ENCODE results near the gene PRDM13.

PRDM13 gene

GRCh38 chr6:99608059-99608885 lies 1.6 kb downstream of the PRDM13 start:
- no peaks in the 10 kb centered on the region for H3K79me2 ChIP-seq (ENCODE audit: low read length)
- no peaks in the 10 kb centered on the region for H3K9me2 ChIP-seq (replicated peaks; ENCODE audit: insufficient read depth, low read length)
- peaks cover 6% of the 10 kb centered on the region for H3K4me1 ChIP-seq (ENCODE audit: low read length)
- H3K9ac ChIP-seq (ENCODE audit: low read length): no peak overlapping the region
- no peak overlapping the region for H3K4me2 ChIP-seq (ENCODE audit: low read depth, low read length)
- no peak overlapping the region for H2AFZ ChIP-seq (ENCODE audit: low read length)
- DNase-seq: no peak
- H3F3A ChIP-seq (ENCODE audit: insufficient read depth, low read length): no peaks in the 10 kb centered on the region
- H3K36me3 ChIP-seq (replicated peaks; ENCODE audit: insufficient read depth, low read length): no peaks in the 10 kb centered on the region
- no peaks in the 10 kb centered on the region for H3K9me3 ChIP-seq (replicated peaks; ENCODE audit: insufficient read depth, low read length)
- TF ChIP-seq EZH2 (optimal IDR thresholded peaks at IDR 0.05; ENCODE audit: low read depth, low read length): no peak
- no peak for TF ChIP-seq CTCF (IDR thresholded peaks at IDR 0.05; ENCODE audit: low read length)
- no peak for TF ChIP-seq EZH2phosphoT487 (IDR thresholded peaks at IDR 0.05; ENCODE audit: low read length)
- peaks cover 19% of the 10 kb centered on the region; the same call in 1 of the 2 replicates for H3K27me3 ChIP-seq (replicated peaks; ENCODE audit: insufficient read depth, low read length)
- H3K4me3 ChIP-seq (ENCODE audit: low read length): no peak overlapping the region
- no peak overlapping the region for H3K27ac ChIP-seq (ENCODE audit: low read length)
- no peaks in the 10 kb centered on the region for H4K20me1 ChIP-seq (ENCODE audit: insufficient read depth, low read length)

- DNase-seq: no peak
- Histone ChIP-seq H3F3A (ENCODE audit: insufficient read depth, low read length) (no peaks in the 10 kb centered on the region), H3K4me1 (ENCODE audit: low read length) (peaks cover 6% of the 10 kb centered on the region), H3K27ac (ENCODE audit: low read length) (no peak overlapping the region), H3K27me3 (replicated peaks; ENCODE audit: insufficient read depth, low read length) (peaks cover 19% of the 10 kb centered on the region; the same call in 1 of the 2 replicates), H3K9me3 (replicated peaks; ENCODE audit: insufficient read depth, low read length) (no peaks in the 10 kb centered on the region), H3K4me2 (ENCODE audit: low read depth, low read length) (no peak overlapping the region), H3K9me2 (replicated peaks; ENCODE audit: insufficient read depth, low read length) (no peaks in the 10 kb centered on the region), H2AFZ (ENCODE audit: low read length) (no peak overlapping the region), H3K4me3 (ENCODE audit: low read length) (no peak overlapping the region), H3K79me2 (ENCODE audit: low read length) (no peaks in the 10 kb centered on the region), H4K20me1 (ENCODE audit: insufficient read depth, low read length) (no peaks in the 10 kb centered on the region), H3K9ac (ENCODE audit: low read length) (no peak overlapping the region), H3K36me3 (replicated peaks; ENCODE audit: insufficient read depth, low read length) (no peaks in the 10 kb centered on the region)
- no peak for TF ChIP-seq EZH2 (optimal IDR thresholded peaks at IDR 0.05; ENCODE audit: low read depth, low read length)
- TF ChIP-seq CTCF (IDR thresholded peaks at IDR 0.05; ENCODE audit: low read length): no peak
- no peak for TF ChIP-seq EZH2phosphoT487 (IDR thresholded peaks at IDR 0.05; ENCODE audit: low read length)
These were observed 2.4 kb downstream of the PRDM13 start for GRCh38 chr6:99608886-99609482.

- H3F3A ChIP-seq (ENCODE audit: insufficient read depth, low read length): no peaks in the 10 kb centered on the region
- H3K4me1 ChIP-seq (ENCODE audit: low read length): peaks cover 6% of the 10 kb centered on the region
- H3K4me2 ChIP-seq (ENCODE audit: low read depth, low read length): no peak overlapping the region
- no peaks in the 10 kb centered on the region for H3K9me3 ChIP-seq (replicated peaks; ENCODE audit: insufficient read depth, low read length)
- no peak overlapping the region for H3K9ac ChIP-seq (ENCODE audit: low read length)
- no peak overlapping the region for H3K4me3 ChIP-seq (ENCODE audit: low read length)
- no peaks in the 10 kb centered on the region for H4K20me1 ChIP-seq (ENCODE audit: insufficient read depth, low read length)
- no peak for DNase-seq
- H3K79me2 ChIP-seq (ENCODE audit: low read length): no peaks in the 10 kb centered on the region
- H2AFZ ChIP-seq (ENCODE audit: low read length): no peak overlapping the region
- peaks cover 12% of the 10 kb centered on the region; the same call in 1 of the 2 replicates for H3K27me3 ChIP-seq (replicated peaks; ENCODE audit: insufficient read depth, low read length)
- H3K36me3 ChIP-seq (replicated peaks; ENCODE audit: insufficient read depth, low read length): no peaks in the 10 kb centered on the region
- H3K9me2 ChIP-seq (replicated peaks; ENCODE audit: insufficient read depth, low read length): no peaks in the 10 kb centered on the region
- no peak overlapping the region for H3K27ac ChIP-seq (ENCODE audit: low read length)
- TF ChIP-seq CTCF (IDR thresholded peaks at IDR 0.05; ENCODE audit: low read length): no peak
- TF ChIP-seq EZH2phosphoT487 (IDR thresholded peaks at IDR 0.05; ENCODE audit: low read length): no peak
- TF ChIP-seq EZH2 (optimal IDR thresholded peaks at IDR 0.05; ENCODE audit: low read depth, low read length): no peak
These were observed 3.4 kb downstream of the PRDM13 start for GRCh38 chr6:99609905-99610489.

All from MM.1S (cell line).